D721Med (cell line): ENCODE data around the gene KPNA6.

Experiments used
- DNase-seq: peaks from one replicate; pipeline ENCODE4 v3.0.0; 2011; ENCODE audit warnings: low spot score; ENCODE audit not compliant: insufficient read length
- FAIRE-seq: peaks from 2 replicates; lab custom pipeline; 2011; peaks lifted over from hg19 to GRCh38; lab: Jason Lieb, UNC
- TF ChIP-seq, protein P1 (sequence below): IDR thresholded peaks from 2 replicates; pipeline ENCODE4 v1.5.1; 2012; ENCODE audit warnings: mild to moderate bottlenecking, control low read depth; ENCODE audit not compliant: insufficient read depth; ENCODE audit errors: missing control alignments

KPNA6 gene

DNA sequence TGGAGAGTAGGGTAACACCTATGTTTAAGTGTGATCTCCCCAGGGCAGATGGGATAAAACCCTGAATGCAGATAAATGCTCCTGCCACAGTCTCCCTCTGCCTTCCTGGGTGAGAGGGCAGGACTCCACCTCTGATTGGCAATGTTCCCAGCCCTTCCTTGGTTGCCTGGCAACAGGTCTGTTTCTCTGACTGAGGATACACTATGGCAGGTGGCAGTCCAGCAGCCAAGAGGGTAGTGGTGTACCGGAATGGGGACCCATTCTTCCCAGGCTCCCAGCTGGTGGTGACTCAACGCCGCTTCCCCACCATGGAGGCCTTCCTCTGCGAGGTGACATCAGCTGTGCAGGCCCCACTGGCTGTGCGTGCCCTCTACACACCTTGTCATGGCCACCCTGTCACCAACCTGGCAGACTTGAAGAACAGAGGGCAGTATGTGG is 101.1 kb downstream of the KPNA6 start, which contains the start of gene DCDC2B:
Gene DCDC2B, plus strand, starts transcription at position 199 of the 438 bp plus-strand sequence. Its CDS starts 5 bp downstream, at position 204.
- DNase-seq = no peak

DNA sequence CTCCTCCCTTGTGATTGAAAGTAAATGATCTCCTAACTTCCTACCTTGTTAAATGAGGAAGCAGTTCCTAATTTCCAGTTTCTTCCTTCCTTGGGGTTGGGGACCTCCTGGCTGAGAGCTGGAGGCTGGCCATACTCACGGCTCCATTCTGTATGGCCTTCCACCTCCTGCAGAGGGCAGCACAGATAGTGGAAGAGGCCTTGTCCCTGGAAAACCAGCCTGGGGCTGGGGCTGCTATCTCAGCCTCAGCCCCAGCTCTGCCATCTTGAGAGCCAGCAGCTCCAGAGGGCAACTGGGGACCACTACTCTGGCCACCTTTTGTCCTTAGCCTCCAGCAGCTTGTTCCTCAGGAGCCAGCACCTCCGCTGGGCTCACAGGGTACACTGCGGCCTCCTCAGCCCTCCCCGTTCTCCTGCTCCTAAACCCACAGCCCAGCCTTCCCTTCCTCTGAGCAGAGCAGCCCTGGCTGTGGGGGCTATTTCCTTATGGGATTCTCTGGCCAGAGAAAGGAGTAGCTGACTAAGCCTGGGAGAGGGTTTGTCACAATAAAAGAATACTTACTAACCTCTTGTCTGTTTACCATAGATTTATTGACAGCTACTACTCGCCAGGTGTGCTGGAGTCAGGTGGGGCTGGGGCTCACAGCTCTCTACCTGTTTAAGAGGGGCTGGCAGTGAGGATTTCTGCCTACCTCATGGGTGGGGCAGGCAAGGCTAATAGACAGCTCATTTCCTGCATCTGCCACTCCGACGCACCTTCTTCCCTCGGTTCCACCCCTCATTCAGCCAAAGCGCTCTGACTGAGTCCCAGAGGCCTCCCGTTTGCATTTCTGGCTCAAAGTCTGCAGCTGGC is 108.0 kb downstream of the KPNA6 start:
- DNase-seq (peak; percentile 50), FAIRE-seq (no peak)

More for the DNA sequence above, 101.1 kb downstream of the KPNA6 start, which contains the start of gene DCDC2B:
- TF ChIP-seq, protein P1, sequence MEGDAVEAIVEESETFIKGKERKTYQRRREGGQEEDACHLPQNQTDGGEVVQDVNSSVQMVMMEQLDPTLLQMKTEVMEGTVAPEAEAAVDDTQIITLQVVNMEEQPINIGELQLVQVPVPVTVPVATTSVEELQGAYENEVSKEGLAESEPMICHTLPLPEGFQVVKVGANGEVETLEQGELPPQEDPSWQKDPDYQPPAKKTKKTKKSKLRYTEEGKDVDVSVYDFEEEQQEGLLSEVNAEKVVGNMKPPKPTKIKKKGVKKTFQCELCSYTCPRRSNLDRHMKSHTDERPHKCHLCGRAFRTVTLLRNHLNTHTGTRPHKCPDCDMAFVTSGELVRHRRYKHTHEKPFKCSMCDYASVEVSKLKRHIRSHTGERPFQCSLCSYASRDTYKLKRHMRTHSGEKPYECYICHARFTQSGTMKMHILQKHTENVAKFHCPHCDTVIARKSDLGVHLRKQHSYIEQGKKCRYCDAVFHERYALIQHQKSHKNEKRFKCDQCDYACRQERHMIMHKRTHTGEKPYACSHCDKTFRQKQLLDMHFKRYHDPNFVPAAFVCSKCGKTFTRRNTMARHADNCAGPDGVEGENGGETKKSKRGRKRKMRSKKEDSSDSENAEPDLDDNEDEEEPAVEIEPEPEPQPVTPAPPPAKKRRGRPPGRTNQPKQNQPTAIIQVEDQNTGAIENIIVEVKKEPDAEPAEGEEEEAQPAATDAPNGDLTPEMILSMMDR = no peak
- no peak for FAIRE-seq

DNA sequence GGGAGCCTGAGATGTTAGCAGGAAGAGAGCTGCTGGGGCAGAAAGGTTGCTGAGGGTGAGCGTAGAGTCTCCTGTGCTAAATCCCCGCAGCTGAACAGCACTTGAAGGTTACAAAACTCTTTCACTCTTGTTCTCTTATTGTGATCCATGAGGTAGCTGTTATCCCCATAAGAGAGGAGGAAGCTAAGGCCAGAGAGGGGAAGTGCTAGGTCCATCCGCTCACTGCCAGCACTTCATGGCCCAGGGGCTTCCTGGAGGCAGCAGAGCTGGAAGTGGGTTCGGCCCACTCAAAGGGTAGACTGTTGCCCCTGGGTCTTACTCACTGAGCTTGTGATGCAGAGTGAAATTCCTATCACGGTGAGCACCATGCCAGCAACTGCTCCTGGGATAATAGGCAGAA is 108.7 kb downstream of the KPNA6 start:
- TF ChIP-seq, protein P1 = no peak
- no peak for DNase-seq
- FAIRE-seq = no peak

More for the DNA sequence above, 108.0 kb downstream of the KPNA6 start:
- TF ChIP-seq, protein P1 = peak; percentile 74

DNA sequence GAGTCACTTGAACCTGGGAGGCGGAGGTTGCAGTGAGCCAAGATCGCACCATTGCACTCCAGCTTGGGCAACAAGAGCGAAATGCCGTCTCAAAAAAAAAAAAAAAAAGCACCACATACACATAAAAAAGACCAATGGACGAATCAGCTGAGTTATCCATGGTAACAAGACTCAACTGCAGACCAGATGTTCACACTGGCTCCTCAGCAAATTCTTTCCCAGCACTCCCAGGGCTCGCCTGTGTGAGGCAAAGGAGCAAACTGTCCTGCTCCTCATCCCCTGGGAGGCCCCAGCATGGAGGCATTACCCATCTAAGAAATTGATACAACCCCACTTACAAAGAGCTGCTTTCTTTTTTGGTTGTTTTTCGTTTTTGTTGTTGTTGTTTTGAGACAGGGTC is 111.2 kb downstream of the KPNA6 start:
- FAIRE-seq (no peak), DNase-seq (no peak)
- TF ChIP-seq, protein P1 = no peak

DNA sequence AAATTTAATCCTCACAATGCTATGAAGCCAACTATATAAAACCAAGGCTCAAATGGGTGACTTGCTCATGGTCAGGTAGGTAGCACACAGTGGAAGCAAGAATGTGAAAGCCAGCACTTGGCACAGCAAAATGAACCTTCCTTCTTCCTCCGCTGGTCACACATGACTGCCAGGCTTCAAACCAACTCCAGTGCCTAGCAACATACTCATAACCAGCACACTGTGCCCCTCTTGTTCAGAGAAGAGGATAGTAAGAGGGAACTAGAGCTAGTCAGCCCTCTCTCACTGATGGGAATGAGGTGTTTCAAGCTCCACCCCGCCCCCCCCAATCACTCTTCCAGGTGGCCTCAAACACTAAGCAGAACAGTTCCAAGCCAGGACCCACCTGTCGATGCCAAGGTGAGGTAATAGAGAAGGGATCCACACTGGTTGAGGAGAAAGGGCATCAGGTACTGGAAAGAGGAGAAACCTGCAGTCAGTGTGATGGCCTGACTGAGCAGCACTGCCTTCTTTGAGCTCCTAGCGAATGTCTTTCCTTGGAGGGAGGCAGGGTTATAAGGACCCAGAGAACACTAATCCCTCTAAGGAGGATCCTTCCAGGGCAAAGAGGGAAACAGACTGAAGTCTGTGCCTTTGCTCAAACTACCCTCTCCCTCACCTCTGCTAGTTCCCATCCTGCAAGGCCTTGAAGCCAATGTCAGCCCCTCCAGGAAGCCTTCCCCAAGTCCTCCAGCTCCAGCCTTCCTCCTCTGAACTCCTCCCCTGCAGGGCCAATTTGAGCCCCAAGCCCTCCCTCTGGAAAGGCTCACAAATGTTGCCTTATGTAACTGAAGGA is 113.1 kb downstream of the KPNA6 start:
- TF ChIP-seq, protein P1 = no peak
- FAIRE-seq (no peak), DNase-seq (no peak)

DNA sequence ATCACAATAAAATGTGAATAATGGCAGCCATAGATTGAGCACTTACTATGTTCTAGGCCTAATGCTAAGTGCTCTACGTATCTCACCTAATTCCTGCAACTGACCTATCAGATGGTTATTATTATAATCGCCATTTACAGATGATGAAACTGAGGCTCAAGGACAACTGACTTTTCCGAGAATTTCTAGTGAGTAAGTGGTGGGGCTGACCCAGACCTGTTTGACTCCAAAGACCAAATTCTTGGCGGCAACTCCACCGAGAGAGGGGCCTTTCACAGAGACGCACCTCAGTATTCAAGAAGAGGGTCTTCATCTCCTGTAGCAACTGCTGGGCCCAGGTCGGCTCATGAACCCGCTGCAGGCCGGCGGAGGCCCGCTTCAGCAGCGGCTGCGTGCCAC is 113.7 kb downstream of the KPNA6 start:
- TF ChIP-seq, protein P1 = no peak
- FAIRE-seq = no peak
- DNase-seq = no peak
